ENCODE measurements around the gene CASP8. TPM values are rescaled to one million over a fixed set of nuclear protein-coding genes. Genes with fewer than 3 reads are reported as not detected.

The CASP8 gene
- total and polyA plus RNA-seq, 7 experiments from 2014 or later = 38.9 to 159 (median 93.2) TPM

- no peaks in the 10 kb centered on the region for H3K4me1 ChIP-seq (ENCODE audit: control insufficient read depth in 2 of 2, insufficient read depth in 2 of 2, low read length in 2 of 2)
- no peak for DNase-seq
- peaks cover 0 to 21% (median 0%) of the 10 kb centered on the region in 3 experiments for H3K9me3 ChIP-seq (ENCODE audit: control insufficient read depth in 2 of 3, low read length in 3 of 3)
- no peaks in the 10 kb centered on the region for H3K4me1 Mint-ChIP-seq
- intact Hi-C loops (cut with micrococcal nuclease) = no loop called here
- CTCF ChIA-PET = no interaction called here
- no peak overlapping the region for H3K27ac ChIP-seq (ENCODE audit: low read depth, low read length)
- POLR2A ChIA-PET = interaction anchor here (1.3 kb wide), 1 partner anchor 21 kb away, joined by 3 read pairs; no protein-coding TSS in a partner anchor
- no peaks in the 10 kb centered on the region for H3K27me3 ChIP-seq (ENCODE audit: control insufficient read depth in 2 of 2, insufficient read depth in 2 of 2, low read length in 2 of 2)
- H3K9me3 Mint-ChIP-seq = peaks cover 6 to 69% (median 45%) of the 10 kb centered on the region in 11 donors
- no peak overlapping the region for H3K27ac Mint-ChIP-seq
- no peak overlapping the region for H3K4me3 Mint-ChIP-seq
- ATAC-seq = no peak
- no peaks in the 10 kb centered on the region for H3K27me3 Mint-ChIP-seq
- H3K36me3 ChIP-seq (ENCODE audit: control insufficient read depth in 2 of 3, insufficient read depth in 3 of 3, low read length in 3 of 3) = peaks cover 0 to 8% (median 0%) of the 10 kb centered on the region in 3 experiments
- H3K4me3 ChIP-seq (ENCODE audit: low read length) = no peak overlapping the region
- peaks cover 27 to 72% (median 66%) of the 10 kb centered on the region in 5 donors for H3K36me3 Mint-ChIP-seq
These were observed 59.2 kb downstream of the CASP8 start for GRCh38 chr2:201319511-201319910.

GRCh38 chr2:201320257-201320656 lies 59.9 kb downstream of the CASP8 start:
- H3K9me3 ChIP-seq (ENCODE audit: control insufficient read depth in 2 of 3, low read length in 3 of 3) = peaks cover 0 to 21% (median 0%) of the 10 kb centered on the region in 3 experiments
- H3K27me3 ChIP-seq (ENCODE audit: control insufficient read depth in 2 of 2, insufficient read depth in 2 of 2, low read length in 2 of 2) = no peaks in the 10 kb centered on the region
- intact Hi-C loops (cut with micrococcal nuclease) = no loop called here
- no peak overlapping the region for H3K27ac ChIP-seq (ENCODE audit: low read depth, low read length)
- H3K4me3 ChIP-seq (ENCODE audit: low read length) = no peak overlapping the region
- ATAC-seq = no peak
- POLR2A ChIA-PET = no interaction called here
- Mint-ChIP-seq H3K27ac (no peak overlapping the region), H3K4me1 (no peaks in the 10 kb centered on the region), H3K9me3 (peaks cover 6 to 66% (median 43%) of the 10 kb centered on the region in 11 donors), H3K36me3 (peaks cover 27 to 71% (median 64%) of the 10 kb centered on the region in 5 donors), H3K4me3 (no peak overlapping the region), H3K27me3 (no peaks in the 10 kb centered on the region)
- H3K36me3 ChIP-seq (ENCODE audit: control insufficient read depth in 2 of 3, insufficient read depth in 3 of 3, low read length in 3 of 3) = peaks cover 0 to 8% (median 0%) of the 10 kb centered on the region in 3 experiments
- no peak for DNase-seq
- CTCF ChIA-PET = no interaction called here
- H3K4me1 ChIP-seq (ENCODE audit: control insufficient read depth in 2 of 2, insufficient read depth in 2 of 2, low read length in 2 of 2) = no peaks in the 10 kb centered on the region

GRCh38 chr2:201320701-201321100 lies 60.4 kb downstream of the CASP8 start:
- no peak overlapping the region for H3K4me3 Mint-ChIP-seq
- DNase-seq (no peak), ATAC-seq (no peak)
- POLR2A ChIA-PET = no interaction called here
- H3K9me3 ChIP-seq (ENCODE audit: control insufficient read depth in 2 of 3, low read length in 3 of 3) = peaks cover 0 to 21% (median 0%) of the 10 kb centered on the region in 3 experiments
- H3K27me3 Mint-ChIP-seq = no peaks in the 10 kb centered on the region
- H3K4me1 Mint-ChIP-seq = no peaks in the 10 kb centered on the region
- peaks cover 6 to 67% (median 42%) of the 10 kb centered on the region in 11 donors for H3K9me3 Mint-ChIP-seq
- no peak overlapping the region for H3K27ac ChIP-seq (ENCODE audit: low read depth, low read length)
- no peak overlapping the region for H3K27ac Mint-ChIP-seq
- no peaks in the 10 kb centered on the region for H3K27me3 ChIP-seq (ENCODE audit: control insufficient read depth in 2 of 2, insufficient read depth in 2 of 2, low read length in 2 of 2)
- peaks cover 0 to 8% (median 0%) of the 10 kb centered on the region in 3 experiments for H3K36me3 ChIP-seq (ENCODE audit: control insufficient read depth in 2 of 3, insufficient read depth in 3 of 3, low read length in 3 of 3)
- intact Hi-C loops (cut with micrococcal nuclease) = no loop called here
- no peaks in the 10 kb centered on the region for H3K4me1 ChIP-seq (ENCODE audit: control insufficient read depth in 2 of 2, insufficient read depth in 2 of 2, low read length in 2 of 2)
- CTCF ChIA-PET = no interaction called here
- H3K36me3 Mint-ChIP-seq = peaks cover 27 to 75% (median 63%) of the 10 kb centered on the region in 5 donors
- H3K4me3 ChIP-seq (ENCODE audit: low read length) = no peak overlapping the region

GRCh38 chr2:201322772-201323171 lies 62.4 kb downstream of the CASP8 start:
- H3K27me3 ChIP-seq (ENCODE audit: control insufficient read depth in 2 of 2, insufficient read depth in 2 of 2, low read length in 2 of 2) = no peaks in the 10 kb centered on the region
- H3K4me3 ChIP-seq (ENCODE audit: low read length) = no peak overlapping the region
- peaks cover 0 to 21% (median 0%) of the 10 kb centered on the region in 3 experiments for H3K9me3 ChIP-seq (ENCODE audit: control insufficient read depth in 2 of 3, low read length in 3 of 3)
- POLR2A ChIA-PET = no interaction called here
- ATAC-seq = no peak
- Mint-ChIP-seq H3K4me3 (no peak overlapping the region), H3K27me3 (no peaks in the 10 kb centered on the region), H3K36me3 (peaks cover 19 to 70% (median 64%) of the 10 kb centered on the region in 5 donors), H3K9me3 (peaks cover 4 to 71% (median 48%) of the 10 kb centered on the region in 11 donors), H3K27ac (no peak overlapping the region), H3K4me1 (no peaks in the 10 kb centered on the region)
- intact Hi-C loops (cut with micrococcal nuclease) = no loop called here
- no peak for DNase-seq
- CTCF ChIA-PET = interaction anchor here (0.6 kb wide), 1 partner anchor 85 kb away, joined by 3 read pairs; no protein-coding TSS in a partner anchor
- peaks cover 0 to 8% (median 0%) of the 10 kb centered on the region in 3 experiments for H3K36me3 ChIP-seq (ENCODE audit: control insufficient read depth in 2 of 3, insufficient read depth in 3 of 3, low read length in 3 of 3)
- H3K27ac ChIP-seq (ENCODE audit: low read depth, low read length) = no peak overlapping the region
- H3K4me1 ChIP-seq (ENCODE audit: control insufficient read depth in 2 of 2, insufficient read depth in 2 of 2, low read length in 2 of 2) = no peaks in the 10 kb centered on the region

GRCh38 chr2:201327678-201328077 lies 67.3 kb downstream of the CASP8 start:
- H3K4me1 ChIP-seq (ENCODE audit: control insufficient read depth in 2 of 2, insufficient read depth in 2 of 2, low read length in 2 of 2) = no peaks in the 10 kb centered on the region
- Mint-ChIP-seq H3K36me3 (peaks cover 10 to 50% (median 36%) of the 10 kb centered on the region in 5 donors), H3K4me1 (peaks cover 0 to 11% (median 8%) of the 10 kb centered on the region in 7 donors), H3K4me3 (no peak overlapping the region), H3K9me3 (peaks cover 4 to 41% (median 26%) of the 10 kb centered on the region in 11 donors), H3K27ac (no peak overlapping the region), H3K27me3 (no peaks in the 10 kb centered on the region)
- POLR2A ChIA-PET = interaction anchor here (1.1 kb wide), 1 partner anchor 95 kb away, joined by 3 read pairs; no protein-coding TSS in a partner anchor
- CTCF ChIA-PET = interaction anchor here (1.3 kb wide), 1 partner anchor 36 kb away, joined by 4 read pairs; no protein-coding TSS in a partner anchor
- H3K9me3 ChIP-seq (ENCODE audit: control insufficient read depth in 2 of 3, low read length in 3 of 3) = peaks cover 0 to 8% (median 0%) of the 10 kb centered on the region in 3 experiments
- DNase-seq = no peak
- intact Hi-C loops (cut with micrococcal nuclease) = no loop called here
- no peak overlapping the region for H3K27ac ChIP-seq (ENCODE audit: low read depth, low read length)
- no peak overlapping the region for H3K4me3 ChIP-seq (ENCODE audit: low read length)
- no peaks in the 10 kb centered on the region for H3K36me3 ChIP-seq (ENCODE audit: control insufficient read depth in 2 of 3, insufficient read depth in 3 of 3, low read length in 3 of 3)
- ATAC-seq = no peak
- no peaks in the 10 kb centered on the region for H3K27me3 ChIP-seq (ENCODE audit: control insufficient read depth in 2 of 2, insufficient read depth in 2 of 2, low read length in 2 of 2)

GRCh38 chr2:201329409-201329808 lies 69.1 kb downstream of the CASP8 start:
- Histone ChIP-seq H3K27ac (ENCODE audit: low read depth, low read length) (no peak overlapping the region), H3K36me3 (ENCODE audit: control insufficient read depth in 2 of 3, insufficient read depth in 3 of 3, low read length in 3 of 3) (no peaks in the 10 kb centered on the region), H3K4me1 (ENCODE audit: control insufficient read depth in 2 of 2, insufficient read depth in 2 of 2, low read length in 2 of 2) (no peaks in the 10 kb centered on the region), H3K27me3 (ENCODE audit: control insufficient read depth in 2 of 2, insufficient read depth in 2 of 2, low read length in 2 of 2) (no peaks in the 10 kb centered on the region), H3K4me3 (ENCODE audit: low read length) (no peak overlapping the region), H3K9me3 (ENCODE audit: control insufficient read depth in 2 of 3, low read length in 3 of 3) (no peaks in the 10 kb centered on the region)
- ChIA-PET POLR2A (interaction anchor here (0.7 kb wide), 1 partner anchor 33 kb away, joined by 3 read pairs; no protein-coding TSS in a partner anchor), CTCF (no interaction called here)
- Mint-ChIP-seq H3K36me3 (peaks cover 0 to 47% (median 22%) of the 10 kb centered on the region in 5 donors), H3K27me3 (no peaks in the 10 kb centered on the region), H3K4me3 (no peak overlapping the region), H3K9me3 (peaks cover 0 to 35% (median 13%) of the 10 kb centered on the region in 11 donors), H3K27ac (no peak overlapping the region), H3K4me1 (peaks cover 0 to 11% (median 8%) of the 10 kb centered on the region in 7 donors)
- intact Hi-C loops (cut with micrococcal nuclease) = no loop called here
- no peak for ATAC-seq
- DNase-seq = no peak

All from naive thymus-derived CD4-positive, alpha-beta T cell (primary cell).